ENCODE measurements around the gene MLLT3.

The MLLT3 gene

DNA sequence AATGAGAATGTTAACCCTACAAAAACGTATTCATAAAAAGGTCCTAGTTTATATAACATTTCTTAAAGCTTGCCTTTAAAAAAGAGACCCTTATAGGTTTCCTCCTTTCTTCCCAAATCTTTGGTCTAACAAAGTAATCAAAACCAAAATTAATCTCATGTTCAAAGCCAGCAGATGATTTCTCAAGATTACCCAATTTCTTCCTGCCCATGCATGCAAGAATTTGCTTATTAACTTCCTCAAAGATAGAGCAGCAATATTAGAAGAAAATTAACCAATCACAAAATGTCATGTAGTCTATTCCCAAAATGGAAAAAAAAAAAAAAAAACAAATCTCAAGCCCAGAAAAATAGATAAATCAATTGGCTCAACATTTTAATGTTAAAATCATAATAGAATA lies 114.9 kb downstream of the MLLT3 start:
- DNase-seq = no peak

DNA sequence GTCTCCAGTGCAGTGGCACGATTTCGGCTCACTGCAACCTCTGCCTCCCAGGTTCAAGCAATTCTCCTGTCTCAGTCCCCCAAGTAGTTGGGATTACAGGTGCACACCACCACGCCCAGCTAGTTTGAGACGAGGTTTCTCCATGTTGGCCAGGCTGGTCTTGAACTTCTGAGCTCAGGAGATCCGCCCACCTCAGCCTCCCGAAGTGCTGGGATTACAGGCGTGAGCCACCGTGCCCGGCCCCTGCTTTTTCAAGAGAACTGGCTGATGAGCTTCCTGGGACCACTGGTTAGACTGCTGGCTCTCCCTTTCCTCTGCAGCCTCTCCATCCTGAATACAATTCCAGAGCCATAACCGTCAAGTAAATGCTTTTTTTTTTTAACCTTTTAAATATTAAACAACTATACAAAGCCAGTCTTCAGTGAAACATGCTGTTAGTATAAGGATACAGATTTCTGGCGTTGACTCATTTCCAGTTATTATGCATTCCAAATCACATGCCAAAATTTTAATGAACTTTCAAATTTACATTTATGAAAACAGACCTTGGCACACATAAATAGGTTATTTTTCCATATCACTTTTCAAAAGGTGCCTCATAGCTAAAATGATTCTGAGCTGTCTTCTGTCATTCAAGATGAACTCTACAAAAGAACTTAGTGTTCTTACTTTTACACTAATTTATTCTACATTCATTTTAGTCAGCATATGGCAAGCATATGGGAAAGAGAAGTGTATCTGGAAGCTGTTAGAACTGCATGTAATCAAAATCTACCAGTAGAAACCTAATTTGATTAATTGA lies 116.0 kb downstream of the MLLT3 start:
- DNase-seq = no peak

DNA sequence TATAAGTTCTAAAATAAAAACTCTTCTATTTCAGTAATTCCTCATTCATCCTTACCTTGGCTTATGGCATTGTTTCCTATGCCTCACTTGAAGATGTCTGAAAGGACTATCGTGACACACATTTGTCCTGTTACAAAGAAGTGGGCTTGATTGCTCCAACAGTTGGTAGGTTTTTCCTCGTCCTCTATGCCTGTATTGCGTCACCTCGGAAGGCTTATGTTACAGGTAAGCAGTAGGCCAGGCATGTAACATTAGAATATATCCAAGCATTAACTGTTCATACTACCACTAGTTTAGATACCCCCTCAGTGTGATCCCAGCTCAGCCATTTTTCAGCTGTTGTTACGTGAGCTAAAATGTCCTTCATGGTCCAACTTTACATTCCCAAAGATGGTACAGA lies 116.7 kb downstream of the MLLT3 start:
- no peak for DNase-seq

DNA sequence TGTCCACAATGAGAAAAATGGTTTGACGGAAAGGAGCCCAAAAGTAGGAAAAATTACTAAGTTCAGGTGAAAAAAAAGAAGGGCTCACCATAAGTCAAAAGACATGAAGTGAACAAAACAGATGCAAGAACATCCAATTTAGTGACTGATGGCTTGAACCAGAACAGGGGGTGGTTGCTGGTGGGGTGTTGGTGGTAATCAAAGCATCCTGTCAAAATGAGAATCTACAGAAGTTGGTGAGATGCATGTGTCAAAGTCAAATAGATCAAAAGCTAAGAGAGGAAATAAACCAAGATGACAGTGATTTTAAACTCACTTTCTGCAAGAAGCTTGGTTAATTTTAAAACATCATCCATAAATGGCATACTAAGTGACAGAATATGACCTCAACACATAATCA lies 117.4 kb downstream of the MLLT3 start:
- DNase-seq = no peak

DNA sequence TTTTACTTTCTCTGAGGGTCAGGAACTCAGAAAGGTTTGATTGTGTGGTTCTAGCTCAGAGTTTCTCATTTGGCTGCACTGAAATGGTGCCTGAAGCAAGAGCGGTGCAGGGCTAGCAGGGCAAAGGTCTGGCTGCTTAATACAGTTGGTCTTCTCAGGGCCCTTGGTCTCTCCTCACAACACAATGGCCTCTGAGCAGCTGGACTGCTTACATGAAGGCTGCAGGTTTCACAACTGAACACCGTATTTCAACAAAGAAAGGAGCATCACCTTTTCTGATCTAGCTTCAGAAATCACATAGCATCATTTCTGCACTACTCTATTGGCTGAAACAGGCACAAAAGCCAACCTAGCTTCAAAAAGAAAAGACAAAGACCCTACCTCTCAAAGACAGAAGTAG lies 122.2 kb downstream of the MLLT3 start:
- no peak for DNase-seq

DNA sequence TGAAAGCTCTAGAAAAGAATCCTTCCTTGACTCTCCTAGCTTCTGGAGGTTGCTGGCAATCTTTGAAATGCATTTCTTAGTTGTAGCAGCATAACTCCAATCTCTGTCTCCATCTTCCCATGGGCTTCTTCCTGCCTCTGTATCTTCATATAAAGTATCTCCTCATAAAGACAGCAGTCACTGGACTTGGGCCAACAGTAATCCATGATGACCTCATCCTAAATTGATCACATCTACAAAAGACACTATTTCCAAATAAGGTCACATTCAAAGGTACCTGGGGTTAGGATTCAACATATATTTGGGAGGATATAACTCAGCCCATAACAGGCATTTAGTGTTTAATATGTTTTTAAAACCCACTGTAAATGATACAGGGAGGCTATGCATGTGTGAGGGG lies 123.3 kb downstream of the MLLT3 start:
- no peak for DNase-seq

DNA sequence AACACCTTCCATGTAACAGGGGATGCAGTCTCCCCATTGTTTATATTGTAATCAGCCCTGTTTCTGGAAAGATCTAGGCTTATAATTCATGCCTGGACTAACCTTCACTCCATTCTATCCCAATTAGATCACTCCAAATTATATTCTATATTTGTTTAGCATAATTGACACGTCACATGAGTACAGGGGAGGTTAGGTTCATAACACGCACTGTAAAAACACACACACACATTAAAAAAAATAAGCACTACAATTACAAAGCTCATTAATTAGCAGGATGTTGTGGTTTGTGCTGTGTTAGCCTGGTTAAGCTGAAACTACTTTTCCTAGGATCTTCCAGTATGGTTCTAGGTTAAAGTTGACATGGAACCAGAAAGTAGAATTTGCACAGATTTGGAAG lies 126.0 kb downstream of the MLLT3 start:
- DNase-seq = no peak

DNA sequence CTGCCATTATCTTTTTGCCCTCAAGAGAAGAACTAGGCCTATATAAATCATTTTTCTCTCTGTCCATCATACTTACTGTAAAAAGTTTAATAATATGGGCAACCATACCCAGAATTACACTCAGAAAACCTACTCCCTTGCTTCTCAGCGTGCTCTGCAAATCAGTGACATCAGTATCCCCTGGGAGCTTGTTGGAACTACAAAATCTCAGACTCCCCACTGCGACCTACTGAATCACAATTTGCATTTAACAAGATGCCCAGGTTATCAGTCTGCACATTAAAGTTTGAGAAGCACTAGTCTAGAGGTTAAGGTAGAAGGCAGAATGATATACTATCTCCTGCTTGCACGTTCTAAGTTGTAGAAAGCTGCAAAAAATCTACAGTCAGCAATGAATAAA lies 127.2 kb downstream of the MLLT3 start:
- no peak for DNase-seq

DNA sequence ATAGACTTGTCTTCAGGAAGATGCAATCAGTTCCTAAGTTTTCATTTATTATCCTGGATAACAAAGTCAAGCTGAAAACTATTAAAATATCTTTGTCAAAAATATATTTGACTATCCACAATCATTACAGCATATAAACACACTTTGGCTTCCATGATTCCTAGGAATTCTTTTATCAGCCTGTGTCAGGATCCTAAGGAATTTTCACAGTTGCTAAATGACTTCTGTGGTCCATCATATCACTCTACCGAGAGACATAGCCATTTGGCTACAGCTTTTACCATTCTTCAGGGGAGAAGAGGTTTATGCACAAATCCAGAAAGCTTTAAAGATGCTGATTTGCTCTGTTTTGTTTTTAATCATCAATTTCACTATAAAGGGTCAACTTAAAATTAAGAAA lies 128.3 kb downstream of the MLLT3 start:
- DNase-seq = no peak

DNA sequence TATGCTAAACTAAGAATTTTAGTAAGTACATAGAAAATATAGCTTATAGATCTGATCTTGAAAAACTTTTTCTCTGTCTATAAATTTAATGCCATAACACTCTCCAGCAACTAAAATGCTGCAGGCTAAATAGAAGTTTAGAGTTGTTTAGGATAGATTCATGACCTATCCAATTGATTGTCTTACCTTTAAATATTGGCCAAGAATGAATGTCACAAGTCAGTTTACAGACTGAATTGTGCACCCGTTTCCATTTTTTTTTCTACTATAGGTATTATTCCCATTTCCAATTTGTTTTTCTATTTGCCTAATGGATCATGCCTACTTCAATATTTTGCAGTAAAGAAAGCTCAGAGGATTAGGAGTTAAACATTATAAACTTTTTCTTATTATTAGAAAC lies 129.5 kb downstream of the MLLT3 start:
- DNase-seq = no peak

DNA sequence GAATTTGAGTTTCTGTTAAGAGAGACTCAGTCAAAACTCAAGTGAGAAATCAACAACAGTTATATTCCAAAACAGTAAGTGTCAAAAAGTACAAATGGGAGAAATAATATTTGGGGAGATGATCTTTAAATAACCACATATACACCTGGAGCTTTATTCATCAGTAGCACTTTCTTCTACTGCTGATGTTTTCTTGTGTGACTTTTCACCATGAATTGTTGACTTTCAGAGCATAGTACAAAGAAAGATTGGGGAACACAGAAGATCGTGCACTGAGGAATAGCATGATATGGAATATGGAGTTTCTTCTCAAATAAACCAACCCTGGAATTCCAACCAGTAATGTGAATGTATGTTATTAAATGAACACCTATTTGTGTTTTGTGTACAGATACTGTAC lies 130.7 kb downstream of the MLLT3 start:
- DNase-seq = no peak

DNA sequence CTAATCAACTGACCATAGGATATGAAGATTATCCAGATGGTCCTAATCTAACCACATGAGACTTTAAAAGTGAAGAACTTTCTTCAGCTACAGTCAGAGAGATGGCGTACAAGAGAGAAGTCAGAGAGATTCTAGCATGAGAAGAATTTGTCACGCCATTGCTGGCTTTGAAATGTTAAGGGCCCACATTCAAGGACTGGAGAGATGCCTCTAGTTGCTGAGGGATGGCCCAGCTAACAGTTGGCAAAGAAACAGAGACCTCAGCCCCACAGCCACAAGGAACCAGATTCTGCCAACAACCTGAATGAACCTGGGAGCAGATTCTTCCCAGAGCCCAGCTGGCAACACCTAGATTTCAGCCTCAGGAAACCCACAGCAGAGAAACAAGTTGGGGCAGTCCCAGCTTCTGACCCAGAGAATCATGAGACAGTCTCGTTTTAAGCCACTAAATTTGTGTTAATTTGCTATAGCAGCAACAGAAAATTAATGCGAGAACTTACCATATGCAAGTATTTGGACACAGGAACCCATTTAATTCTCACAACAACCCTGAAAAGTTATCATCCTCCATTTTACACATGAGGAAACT lies 132.0 kb downstream of the MLLT3 start:
- no peak for DNase-seq

DNA sequence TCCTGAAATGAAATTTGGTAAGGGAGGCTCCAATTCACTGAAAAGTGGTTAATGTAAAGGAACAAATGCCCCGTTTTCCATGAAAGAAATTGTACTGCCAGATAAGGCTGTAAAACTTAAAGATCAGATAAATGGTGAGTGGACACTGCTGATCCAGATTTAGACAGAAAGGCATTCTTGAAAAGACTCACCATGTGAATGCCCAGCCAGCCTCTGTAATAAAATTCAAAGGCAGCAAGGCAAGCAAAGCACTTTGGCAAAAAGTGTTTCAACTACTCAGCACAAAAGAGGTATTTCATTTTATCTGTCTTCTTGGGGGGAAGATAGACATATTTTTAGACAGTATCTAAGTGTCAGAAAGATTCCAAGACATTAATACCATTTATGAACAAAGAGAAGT lies 133.6 kb downstream of the MLLT3 start:
- no peak for DNase-seq

DNA sequence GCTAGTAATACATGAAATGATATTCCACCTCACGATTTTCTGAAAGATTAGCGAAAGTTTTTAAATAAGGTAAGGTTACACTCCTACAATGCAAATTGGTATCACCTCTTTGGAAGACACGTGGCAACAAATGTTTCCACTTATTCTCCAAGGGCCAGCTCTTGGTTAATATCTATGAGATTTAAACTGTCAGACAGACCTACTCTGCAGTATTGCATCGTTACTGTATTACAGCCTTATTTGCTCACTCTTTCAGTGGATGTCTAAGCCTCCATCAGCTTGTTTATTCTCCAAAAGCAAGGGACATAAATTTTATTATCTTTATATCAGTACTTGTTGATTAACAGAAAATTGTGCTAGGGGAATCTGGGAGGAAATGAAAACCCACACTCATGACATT lies 135.7 kb downstream of the MLLT3 start:
- DNase-seq = no peak

DNA sequence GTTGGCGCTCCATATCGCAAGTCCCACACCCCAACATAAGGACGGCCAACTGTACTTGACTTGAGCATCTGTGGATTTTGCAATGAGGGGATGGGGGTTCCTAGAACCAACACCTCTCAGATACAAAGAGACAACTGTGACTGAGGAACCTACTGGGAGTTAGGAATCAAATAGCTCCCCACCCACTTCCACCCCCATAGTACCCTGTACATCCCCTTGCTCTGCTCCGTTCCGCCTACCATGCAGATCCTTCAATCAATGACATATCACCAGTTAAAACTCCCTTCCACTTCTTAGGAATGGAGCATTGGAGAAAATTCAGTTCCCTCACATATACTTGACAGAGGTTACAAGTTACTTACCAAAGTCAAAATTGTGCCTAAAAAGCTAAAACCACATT lies 140.9 kb downstream of the MLLT3 start:
- DNase-seq = no peak

DNA sequence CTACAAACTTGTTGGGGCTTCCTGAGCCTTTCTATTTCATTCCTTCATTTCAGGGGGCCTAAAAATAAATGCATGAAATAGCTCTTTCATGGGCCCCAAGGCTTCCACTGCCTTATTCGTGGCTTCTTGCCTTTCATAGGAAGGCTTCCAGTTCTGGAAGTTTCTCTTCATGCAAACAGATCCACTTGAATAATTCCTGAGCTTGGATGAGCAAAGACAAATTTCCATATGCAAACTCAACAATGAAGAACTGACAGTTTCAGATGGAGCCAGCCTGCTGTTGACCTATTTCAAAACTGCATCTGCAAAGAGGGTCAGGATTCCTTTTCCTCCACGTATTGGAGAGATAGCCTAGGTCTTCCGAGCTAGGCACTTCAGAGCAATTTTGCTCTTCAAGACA lies 142.1 kb downstream of the MLLT3 start:
- DNase-seq = no peak

DNA sequence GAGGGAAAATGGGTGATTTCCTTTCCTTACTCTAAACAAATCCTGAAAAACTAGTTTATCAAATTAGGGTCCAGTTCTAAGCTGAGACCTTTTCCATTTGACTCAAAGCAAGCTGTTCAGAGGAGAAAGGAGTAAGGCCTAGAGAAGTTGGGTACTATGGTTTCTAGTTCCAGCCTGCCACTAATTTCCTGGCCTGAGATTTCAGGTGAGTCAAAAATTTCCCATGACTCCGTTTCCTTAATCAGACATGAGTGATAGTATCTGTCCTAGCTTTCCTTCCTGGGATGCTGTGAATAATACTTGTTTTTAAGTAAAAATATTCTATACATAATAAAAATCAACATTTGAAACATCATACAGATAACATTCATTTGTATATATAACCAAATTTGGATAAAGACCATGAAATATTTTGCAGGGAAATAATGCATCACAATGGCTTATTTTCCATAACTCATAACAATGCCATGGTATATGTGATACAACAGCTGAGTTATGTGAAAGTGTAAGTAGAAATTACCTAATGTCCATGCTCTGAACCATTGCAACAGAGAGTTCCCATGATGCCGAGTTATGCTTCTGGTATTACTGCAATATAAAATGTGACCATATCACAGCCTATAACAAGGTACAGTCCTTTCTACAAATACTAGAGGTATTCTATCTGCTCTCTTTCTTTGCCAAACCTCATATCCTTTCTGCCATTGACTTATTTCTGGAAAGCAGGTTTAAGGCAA lies 142.7 kb downstream of the MLLT3 start:
- DNase-seq = no peak

DNA sequence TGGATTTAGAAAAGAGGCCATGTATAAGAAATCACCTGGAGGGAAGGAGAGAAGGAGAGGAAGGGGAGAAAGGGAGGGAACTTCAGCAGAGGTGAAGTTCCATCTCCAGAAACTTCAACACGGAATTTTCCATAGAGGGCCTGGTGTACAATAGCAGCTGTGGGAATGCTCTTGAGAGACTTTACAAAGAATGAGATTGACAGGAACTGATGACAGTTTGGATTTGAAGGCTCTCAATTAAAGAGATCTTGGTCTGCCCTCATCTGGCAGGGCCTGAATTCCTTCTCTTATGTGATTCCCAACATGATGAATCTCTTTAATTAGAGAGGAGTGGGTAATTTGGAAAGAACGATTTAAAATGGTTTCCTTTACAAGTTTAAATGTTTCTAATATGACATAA lies 143.5 kb downstream of the MLLT3 start:
- DNase-seq = no peak

DNA sequence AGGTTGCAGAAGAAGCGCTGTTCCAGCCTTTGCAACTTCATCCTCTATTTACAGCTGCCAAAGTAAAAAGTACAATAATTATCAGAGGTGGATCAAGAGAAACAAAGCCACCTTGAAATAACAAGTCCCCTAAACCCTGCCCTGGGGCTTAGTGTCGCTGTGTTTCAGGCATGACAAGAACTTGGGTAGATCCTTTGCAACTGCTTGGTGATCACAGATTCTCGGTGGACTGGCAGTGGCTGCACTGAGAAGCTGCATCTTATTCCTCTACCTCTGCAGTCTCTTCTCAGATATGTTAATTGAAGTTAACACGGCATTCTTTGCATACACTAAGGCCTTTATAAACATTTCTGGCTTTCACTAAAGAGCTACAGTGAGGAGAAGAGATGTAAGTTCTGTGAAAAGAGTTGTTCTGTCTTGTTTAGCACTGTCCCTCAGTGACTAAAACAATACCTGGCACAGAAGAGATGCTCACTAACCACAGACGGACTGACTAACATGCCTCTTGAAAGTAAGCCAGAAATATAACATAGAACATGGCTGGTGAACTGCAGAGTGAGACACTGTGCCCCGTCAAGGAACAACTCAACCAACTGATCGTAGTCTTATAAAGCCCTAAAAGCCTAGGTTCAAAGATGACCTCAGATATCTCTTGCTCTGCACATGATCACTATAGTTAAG lies 144.2 kb downstream of the MLLT3 start:
- no peak for DNase-seq

DNA sequence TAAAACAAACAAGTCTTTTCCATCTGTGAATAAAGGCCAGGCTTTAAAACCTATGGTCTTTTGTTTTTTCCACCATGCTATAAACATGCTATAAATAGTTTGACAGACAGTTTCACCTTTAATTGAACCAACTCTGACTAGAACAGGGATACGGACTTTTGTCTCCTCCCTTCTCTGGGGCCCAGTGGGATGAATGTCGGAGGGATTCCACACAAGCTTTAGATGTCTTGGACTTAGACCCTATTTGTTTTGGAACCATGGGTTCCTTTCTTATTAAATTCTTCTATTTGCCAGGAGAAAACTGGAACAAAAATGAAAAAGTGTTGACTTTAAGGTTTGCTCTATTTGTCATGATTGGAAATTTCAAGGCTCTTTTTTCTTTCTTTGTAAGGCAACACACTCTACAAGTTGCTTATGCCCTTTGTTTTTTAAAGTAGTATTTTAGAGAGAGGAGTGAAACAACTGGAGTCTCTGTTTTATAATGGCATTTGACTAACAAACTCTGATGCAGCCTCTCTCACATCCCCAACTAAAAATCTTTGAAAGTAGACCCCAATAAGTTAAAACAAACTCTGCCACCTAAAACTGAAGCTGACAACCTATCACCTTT lies 145.3 kb downstream of the MLLT3 start:
- no peak for DNase-seq

DNA sequence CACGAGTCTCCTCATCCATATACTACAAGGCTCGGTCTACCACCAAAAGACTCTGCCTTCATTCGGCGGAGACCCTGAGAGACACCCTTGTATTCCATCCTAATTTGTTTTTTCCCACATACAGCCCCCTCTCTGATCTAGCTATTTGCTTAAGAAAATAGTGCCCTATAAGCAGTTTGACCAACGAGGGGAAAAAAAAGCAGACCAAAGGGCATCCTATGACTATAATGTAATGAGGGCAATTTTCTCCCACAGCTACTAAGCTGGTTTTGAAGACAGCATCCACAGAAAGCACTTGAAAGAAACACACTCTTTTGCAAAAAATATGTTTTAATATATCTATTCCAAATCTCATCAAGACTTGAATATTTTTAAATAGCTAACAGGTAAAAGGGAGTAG lies 147.8 kb downstream of the MLLT3 start:
- peak; percentile 8 for DNase-seq

DNA sequence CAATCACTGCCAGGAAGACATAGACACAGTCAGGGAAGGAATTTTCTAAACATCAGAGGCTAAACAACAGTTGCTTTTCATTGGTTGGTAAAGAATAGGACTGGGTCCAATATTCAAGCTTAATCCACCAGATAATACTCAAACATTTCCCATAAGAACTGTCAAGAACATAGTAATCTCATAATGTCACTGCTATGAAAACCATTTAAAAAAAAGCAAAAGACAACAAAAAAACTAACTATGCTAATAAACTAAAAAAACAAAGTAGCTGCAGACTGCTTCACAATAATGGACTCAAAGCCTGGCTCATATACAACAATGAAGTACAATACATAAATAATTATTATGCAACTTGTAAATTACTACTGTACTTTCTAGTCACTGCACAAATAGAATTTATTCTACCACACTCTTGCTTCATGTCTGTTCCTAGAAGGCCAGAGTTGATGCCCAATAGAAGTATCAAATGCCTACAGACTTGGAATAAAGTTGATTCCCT lies 148.7 kb downstream of the MLLT3 start:
- DNase-seq = no peak

Measured in NCI-H2227 treated with DMSO at 0.1 percent for 48 hours (cell line).